HG02623 (cell line): Measurements from ENCODE around the gene PRKCG.
"Not testable (repeated sequence)": the region's sequence is repeated elsewhere in the genome, so short reads cannot be mapped to it uniquely, and the experiment has no call there.

Experiments
- ATAC-seq: cut with Tn5 transposase; IDR thresholded peaks from one replicate; pipeline ENCODE4 v1.9.1; 2021; ENCODE audit warnings: moderate library complexity; ENCODE audit not compliant: unreplicated experiment

PRKCG gene

DNA sequence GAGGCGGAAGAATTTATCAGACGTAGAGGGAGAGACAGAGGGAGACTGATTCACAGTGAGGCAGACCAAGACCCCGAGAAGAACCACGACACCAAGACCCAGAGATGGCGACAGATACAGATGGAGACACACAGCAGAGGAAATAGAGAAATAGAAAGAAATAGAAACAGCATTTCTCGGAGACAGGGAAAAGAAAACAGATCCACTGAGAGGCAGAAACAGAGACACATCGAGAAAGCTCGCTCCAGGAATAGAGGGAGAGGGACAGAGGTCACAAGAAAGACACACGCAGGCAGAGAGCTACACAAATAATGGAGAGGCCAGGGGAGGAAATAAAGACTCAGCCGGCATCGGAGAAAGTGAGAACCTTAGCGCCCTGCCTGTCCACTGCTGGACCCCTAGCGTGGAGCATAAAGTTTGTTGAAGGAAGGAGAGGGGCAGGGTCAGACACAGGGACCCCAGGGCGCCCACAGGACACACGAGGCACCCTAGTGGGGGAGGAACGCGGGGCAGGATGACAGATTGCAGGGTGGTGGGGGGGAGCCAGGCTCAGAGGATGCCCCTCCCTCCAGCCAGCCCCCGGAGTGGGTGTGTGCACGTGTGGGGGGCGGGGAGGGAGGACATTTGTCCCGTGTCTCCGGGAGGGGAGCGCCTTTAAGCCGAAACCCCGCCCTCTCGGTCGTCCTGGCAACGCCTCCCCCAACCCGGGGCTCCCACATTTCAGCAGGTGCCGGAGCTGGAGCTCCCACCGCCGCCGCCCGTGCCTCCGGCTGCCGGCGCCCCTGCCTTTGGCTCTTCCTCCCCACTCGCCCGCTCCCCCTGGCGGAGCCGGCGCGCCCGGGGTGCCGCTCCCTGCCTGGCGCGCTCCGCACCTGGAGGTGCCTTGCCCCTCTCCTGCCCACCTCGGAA, at the start of gene PRKCG:
TSS of gene PRKCG (plus strand) at position 716 of the 909 bp plus-strand sequence. CDS start 298 bp downstream, outside the sequence.
- ATAC-seq: no peak

DNA sequence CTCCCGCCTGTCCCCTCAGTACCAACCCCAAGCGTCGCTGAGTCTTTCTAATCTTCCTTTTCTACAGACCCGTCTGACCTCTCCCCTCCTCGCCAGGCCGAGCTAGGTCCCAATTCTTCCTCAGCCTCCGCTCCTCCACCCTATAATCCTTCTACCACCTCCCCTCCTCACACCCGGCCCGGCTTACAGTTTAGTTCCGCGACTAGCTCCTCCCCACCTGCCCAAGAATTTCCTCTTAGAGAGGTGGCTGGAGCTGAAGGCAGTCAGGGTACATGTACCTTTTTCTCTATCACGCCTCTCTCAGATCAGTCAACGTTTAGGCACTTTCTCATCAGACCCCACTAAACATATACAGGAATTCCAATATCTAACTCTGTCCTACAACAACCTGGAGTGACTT, 49.1 kb upstream of the PRKCG start:
- ATAC-seq: not testable (repeated sequence)

DNA sequence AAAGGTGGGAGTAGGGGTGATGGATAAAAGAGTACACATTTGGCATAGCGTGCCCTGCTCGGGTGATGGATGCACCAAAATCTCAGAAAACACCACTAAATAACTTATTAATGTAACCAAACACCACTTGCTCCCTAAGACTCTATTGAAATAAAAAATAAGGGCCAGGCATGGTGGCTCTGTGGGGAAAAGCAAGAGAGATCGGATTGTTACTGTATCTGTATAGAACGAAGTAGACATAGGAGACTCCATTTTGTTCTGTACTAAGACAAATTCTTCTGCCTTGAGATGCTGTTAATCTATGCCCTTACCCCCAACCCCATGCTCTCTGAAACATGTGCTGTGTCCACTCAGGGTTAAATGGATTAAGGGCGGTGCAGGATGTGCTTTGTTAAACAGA, 43.6 kb upstream of the PRKCG start:
- not testable (repeated sequence) for ATAC-seq

DNA sequence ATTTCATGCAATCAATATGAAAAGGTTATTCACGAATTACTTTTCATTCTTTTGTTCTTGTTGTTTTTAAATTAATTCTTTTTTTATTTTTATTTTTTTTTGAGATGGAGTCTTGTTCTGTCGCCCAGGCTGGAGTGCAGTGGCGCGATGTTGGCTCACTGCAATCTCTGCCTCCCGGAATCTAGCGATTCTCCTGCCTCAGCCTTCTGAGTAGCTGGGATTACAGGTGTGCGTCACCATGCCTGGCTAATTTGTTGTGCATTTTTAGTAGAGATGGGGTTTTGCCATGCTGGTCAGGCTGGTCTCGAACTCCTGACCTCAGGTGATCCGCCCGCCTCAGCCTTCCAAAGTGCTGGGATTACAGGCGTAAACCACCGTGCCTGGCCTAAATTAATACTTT, 41.8 kb upstream of the PRKCG start:
- ATAC-seq: not testable (repeated sequence)

DNA sequence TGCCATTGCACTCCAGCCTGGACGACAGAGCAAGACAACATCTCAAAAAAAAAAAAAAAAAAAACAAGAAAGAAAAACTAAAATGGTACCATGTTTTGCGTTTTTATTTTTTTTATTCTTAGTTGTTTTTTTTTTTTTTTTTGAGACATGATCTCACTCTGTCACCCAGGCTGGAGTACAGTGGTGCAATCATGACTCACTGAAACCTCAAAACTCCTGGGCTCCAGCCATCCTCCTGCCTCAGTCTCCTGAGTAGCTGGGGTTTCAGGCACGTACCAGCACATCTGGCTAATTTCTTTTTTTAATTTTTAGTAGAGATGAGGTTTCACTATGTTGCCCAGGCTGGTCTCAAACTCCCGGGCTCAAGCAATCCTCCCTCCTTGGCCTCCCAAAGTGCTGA, 41.1 kb upstream of the PRKCG start:
- ATAC-seq: not testable (repeated sequence)

DNA sequence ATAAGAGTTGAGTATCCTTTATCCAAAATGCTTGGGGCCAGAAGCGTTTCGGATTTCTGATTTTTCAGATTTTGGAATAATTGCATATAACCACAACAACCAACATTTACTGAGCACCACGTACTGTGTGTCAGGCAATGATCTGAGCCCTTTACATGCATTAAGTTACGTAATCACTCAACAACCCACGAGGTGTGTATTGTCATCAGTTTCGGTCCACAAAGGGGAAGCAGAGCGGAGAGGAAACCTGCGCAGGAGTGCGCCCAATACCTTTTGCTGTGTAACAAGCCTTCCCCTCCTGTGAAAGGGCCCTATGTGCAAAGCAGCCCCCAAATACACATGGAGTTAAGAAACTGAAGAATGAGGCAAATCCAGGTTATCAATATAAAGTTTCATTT, 37.1 kb upstream of the PRKCG start:
- no peak for ATAC-seq

DNA sequence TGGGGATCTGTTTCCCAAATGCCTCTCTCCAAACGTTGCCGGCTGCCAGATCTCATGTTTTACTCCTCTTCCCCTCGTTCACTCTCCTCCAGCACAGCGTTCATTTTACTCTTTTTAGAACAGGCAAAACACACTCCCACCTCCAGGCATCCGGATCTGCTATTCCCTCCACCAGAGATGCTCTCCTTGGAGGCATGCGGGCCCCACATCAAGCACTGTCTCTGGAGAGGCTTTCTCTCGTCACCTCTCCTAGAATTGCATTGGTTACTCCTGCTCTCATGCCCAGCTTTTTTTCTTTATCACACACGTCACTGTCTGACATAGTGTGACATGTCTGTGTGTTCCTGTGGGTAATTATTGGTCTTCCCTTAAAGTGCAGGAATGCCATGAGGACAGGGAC, 34.4 kb upstream of the PRKCG start:
- no peak for ATAC-seq

DNA sequence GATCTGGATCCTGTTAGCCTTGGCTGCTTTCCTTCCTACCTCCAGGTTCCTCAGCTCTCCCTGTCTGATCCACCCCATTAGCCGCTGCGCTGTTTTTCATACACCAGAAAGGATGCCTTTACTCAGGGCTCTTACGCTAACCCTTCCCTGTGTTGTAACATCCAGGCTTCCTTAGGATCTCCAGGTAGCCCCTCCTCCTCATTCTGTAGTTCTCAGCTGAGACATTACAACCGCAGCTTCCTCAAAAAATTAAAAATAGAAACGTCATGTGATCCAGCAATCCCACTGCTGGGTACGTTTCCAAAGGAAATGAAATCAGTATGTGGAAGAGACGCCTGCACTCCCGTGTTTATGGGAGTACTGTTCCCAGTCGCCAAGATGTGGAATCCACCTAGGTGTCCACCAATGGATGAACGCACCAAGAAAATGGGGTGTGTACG, 32.7 kb upstream of the PRKCG start:
- no peak for ATAC-seq

DNA sequence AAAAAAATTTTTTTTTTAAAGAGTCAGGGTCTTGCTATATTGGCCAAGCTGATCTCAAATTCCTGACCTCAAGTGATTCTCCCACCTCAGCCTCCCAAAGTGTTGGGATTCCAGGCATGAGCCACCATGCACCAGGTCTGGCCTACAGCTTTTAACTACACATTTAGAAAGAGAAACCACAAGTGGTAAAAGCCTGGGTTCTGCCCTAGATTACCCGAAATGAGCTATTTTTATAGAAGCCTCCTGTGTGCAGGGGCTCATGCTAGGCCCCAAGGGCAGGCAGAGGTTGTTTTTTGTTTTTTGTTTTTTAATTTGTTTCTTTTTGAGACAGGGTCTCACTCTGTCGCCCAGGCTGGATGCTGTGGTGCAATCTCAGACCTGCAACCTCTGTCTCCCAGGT, 28.3 kb upstream of the PRKCG start:
- no peak for ATAC-seq

DNA sequence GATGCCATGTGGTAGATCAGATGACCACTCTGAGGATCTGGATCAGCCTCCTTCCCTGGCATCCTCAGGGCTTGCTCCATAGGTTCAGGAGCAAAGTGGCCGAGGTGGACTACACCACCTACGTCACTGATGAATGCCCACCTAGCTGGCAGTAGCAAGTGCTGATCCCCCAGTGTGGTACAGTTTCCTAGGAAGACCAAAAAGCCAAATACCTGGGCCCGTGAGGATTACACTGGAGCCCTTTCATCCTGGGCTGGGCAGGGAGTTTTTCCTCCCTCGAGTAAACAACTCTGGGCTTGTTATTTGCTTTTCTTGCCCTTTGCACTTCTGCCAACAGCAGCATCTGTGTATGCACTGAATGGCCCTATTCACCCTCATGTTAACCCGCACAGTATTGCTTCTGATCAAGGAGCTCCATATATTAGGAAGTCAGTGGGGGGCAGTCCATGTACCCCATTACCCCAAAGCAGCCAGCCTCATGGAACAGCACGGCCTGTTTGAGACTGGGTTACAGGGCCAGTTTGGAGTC, 17.6 kb upstream of the PRKCG start:
- no peak for ATAC-seq

DNA sequence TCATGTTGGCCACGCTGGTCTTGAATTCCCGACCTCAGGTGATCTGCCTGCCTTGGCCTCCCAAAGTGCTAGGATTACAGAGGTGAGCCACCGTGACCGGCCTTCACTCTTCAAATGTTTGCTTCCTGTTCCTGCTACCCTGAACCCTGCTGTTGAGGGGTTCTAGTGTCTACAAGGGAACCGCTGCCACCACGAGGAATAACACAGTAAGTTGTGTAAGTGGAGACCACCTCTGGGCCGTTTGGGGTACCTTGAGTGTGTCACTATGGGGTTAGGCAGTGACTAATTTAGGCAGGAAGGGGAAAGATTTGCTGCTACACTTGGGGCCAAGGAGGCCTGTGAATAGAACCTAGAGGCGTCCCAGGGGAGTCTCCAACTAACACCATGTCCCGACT, 16.5 kb upstream of the PRKCG start:
- ATAC-seq: no peak

DNA sequence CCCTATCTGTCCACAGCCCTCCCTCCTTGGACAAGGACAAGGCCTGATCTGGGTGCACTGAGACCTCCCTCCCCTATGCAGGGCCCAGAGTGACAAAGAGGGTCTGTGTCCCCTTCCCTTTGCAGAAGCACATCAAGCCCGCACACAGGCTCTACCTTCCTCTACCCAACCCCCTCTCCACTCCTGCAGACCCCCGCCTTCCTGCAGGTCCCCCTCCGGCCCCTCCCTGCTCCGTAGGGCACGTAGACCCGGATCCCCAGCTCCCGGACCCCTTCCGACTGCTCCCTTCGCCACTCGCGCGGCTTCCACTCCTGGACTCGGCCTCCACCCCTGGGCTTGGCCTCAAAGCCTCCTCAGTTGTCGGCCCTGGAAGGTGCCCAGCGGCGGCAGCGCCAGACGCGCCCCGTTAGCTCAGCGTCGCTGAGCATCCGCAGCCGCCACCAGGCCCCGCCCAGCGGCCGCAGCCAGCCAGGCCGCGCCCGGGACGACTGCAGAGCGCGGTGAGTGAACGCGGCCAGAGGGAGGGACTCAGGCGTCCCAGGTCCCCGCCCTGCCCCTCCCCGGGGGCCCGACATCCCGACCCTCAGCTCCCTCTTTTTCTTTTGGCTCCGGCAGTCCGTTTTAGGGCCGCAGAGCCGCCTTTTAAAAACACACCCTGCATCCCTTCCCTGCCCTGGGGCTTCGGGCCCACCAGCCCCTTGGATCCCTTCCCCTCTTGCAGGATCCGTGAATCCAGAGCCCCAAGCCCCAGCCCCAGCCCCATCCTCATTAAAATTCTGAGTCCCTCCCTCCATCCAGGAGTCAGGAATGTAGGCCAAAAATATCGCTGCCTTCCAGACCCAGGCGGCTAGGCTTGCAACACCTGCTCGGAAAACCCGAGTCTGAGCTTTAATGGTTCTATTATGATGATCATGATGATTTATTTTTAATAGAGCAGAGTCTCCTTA, 15.8 kb upstream of the PRKCG start:
- ATAC-seq: no peak

DNA sequence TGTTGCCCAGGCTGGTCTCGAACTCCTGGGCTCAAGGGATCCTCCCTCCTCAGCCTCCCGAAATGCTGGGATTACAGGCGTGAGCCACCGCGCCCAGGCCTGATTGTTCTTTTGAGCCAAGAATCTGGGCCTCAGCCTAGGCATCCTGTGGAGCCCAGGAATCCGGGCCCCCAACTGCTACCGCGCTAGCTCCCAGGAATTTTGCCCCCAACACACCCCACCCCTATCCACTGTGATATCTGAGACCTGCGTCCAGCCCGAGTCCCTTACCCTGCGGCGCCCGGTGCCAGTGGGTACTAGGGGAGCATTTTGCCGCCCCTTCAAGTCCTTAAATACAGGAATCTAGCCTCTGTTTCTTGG, 15.2 kb upstream of the PRKCG start:
- ATAC-seq: no peak

DNA sequence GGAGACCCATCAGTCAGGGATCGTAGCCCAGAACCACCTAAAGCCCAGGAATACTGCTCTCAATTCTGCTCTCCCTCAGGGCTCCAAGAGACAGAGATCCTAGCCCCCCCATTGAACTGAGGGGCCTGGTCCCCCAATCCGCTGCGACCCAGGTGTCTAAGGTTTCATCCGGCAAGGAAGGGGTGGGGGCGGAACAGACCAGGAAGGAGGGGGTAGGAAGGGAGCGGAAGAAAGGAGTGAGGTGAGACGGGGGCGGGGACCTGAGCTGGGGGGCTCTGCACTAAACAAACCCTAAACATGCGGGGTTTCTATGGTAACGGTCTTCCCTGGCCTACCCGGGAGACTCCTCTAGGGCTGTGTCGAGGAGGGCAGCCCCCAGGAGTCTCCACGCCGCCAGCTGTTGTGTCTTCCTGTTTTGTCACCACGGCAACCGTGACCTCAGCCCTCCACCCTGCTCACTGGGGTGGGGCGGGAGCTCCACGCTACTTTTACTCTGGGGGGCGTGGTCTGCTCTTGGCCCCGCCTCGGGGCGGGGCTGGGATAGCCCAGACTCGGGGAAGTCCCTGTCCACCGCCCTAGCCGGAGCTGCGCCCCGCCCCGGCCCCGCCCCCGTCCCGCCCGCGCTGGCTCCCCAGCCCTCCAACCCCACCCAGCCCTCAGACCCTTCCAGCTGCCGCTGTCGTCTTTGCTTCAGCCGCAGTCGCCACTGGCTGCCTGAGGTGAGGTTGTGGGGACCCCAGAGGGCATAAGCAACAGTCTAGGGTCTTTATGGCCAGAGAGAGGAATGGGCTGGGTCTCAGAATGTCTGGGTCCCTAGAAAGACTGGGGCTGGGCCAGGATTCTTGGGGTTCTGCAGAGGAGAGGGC, 14.5 kb upstream of the PRKCG start, which contains the start of gene MYADM:
TSS of gene MYADM (plus strand) at position 659 of the 866 bp plus-strand sequence. CDS start 5,647 bp downstream, outside the sequence.
- peak; percentile 58 for ATAC-seq

DNA sequence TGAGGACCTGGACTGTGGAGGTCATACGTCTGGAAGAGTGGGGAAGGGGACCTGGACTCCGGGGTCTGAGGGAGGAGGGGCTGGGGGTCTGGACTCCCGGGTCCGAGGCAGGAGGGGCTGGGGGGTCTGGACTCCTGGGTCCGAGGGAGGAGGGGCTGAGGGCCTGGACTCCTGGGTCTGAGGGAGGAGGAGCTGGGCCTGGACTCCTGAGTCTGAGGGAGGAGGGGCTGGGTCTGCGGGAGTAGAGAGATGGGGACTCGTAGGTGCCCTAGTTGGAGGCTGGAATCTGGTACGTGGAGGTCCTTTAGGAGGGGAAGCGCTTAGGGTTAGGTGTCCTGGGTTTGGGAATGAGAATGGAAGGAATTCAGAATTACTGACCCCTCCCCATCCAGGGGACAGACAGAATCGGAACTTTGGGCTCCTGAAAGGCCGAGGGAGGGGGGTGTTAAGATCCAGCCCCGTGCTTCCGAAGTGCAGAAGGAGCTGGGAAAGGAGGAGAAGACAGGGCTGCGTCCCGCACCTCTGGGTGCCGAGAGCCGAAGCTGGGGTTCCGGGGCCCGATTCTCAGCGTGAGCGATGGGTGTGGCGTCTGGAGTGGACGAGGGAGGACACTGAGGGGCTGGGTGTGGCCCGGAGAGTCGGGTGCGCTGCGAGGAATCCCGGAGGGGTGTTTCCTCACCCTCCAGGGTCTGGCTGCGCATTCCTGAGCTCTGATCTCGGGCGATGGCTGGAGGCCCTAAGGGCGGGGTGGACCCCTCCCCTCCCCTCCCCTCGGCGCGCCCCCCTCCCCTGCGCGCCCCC, 13.7 kb upstream of the PRKCG start:
- no peak for ATAC-seq

DNA sequence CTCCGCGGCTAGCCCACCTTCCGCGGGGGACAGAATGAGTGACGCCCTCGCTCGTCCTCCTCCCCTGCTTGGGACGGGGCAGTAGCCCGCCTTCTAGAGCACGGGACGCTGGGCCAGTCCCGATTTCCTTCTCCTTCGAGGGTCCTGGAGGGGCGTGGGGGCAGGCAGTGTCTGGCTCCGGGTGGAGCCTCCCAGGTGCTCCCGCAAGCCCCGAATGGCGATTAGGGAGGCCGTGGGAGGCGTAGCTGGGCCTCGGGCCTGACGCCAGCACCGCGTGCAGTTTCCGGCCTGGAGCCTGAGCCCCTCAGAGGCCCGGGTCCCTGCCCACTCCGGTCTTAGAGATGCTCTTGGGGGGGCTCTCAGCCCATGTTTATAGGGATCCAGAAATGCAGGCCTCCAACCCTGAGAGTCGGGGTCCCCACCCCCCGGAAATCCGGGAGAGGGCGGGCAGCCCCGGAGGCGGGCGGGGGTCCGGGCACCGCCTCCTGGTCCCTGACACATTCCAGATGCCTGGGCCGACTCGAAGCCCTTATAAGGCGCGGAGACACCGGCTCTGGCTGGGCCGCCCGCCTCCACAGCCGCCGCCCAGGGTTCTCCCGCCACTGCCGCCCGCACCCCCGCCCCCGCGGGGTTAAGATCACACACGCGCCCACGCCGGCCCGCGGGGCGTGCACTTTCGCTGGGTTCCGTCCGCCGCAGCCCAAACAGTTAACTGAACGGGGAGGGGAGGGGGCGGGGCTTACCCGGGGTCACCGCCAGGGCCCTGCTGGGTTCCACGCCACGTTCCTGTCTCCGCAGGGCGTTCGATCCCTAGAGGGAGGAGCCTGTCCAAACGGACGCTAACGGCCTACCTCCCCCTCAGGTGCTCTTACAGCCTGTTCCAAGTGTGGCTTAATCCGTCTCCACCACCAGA, 12.8 kb upstream of the PRKCG start:
- peak; percentile 39 for ATAC-seq

DNA sequence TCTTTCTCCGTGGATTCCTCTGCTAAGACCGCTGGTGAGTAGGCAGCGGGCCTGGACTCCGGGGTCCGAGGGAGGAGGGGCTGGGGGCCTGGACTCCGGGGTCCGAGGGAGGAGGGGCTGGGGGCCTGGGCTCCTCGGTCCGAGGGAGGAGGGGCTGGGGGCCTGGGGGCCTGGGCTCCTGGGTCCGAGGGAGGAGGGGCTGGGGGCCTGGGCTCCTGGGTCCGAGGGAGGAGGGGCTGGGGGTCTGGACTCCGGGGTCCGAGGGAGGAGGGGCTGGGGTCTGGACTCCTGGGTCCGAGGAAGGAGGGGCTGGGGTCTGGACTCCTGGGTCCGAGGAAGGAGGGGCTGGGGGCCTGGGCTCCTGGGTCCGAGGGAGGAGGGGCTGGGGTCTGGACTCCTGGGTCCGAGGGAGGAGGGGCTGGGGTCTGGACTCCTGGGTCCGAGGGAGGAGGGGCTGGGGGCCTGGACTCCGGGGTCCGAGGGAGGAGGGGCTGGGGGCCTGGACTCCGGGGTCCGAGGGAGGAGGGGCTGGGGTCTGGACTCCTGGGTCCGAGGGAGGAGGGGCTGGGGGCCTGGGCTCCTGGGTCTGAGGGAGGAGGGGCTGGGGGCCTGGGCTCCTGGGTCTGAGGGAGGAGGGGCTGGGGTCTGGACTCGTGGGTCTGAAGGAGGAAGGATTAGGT, 12.1 kb upstream of the PRKCG start:
- not testable (repeated sequence) for ATAC-seq

DNA sequence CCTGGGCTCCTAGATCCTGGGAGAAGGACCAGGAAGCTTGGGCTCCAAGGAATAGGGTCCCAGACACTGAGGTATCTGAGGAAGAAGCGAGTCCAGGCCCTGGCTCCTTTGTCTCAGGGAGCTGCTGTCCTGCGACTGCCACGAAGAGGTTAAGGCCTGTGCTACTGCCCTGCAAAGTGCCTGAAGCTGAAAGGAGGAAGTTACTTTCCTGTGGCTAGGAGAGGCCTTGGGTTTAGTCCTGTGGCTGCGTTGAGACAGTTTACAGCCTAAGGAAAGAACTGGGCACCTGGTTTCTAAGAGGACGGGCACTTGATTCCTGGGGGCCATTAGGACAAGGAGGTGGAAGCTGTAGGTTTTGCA, 11.5 kb upstream of the PRKCG start:
- no peak for ATAC-seq
